ENCODE measurements around the gene KRTAP10-11. TPM values are rescaled to one million over a fixed set of nuclear protein-coding genes. Genes with fewer than 3 reads are reported as not detected.

The KRTAP10-11 gene
- total and polyA plus RNA-seq, 9 donors: not detected

GRCh38 chr21:44618909-44619308, 27.3 kb upstream of the KRTAP10-11 start:
- H3K27me3 ChIP-seq: no peaks in the 10 kb centered on the region
- intact Hi-C loops (cut with DNase I): no loop called here
- WGBS, 3 donors: 63 to 72% (median 66%) methylated on average over 3 of the region's 3 CpGs
- no peaks in the 10 kb centered on the region for H3K36me3 ChIP-seq
- H3K27ac ChIP-seq: no peak overlapping the region
- no peak for DNase-seq
- no peaks in the 10 kb centered on the region for H3K4me1 ChIP-seq (ENCODE audit: insufficient read depth)
- no peak for TF ChIP-seq CTCF (IDR thresholded peaks at IDR 0.05)
- no peak for TF ChIP-seq POLR2A (IDR thresholded peaks at IDR 0.05)
- TF ChIP-seq EP300 (IDR thresholded peaks at IDR 0.05): no peak
- peaks cover 0 to 3% of the 10 kb centered on the region in 2 donors for H3K9me3 ChIP-seq
- H3K4me3 ChIP-seq: no peak overlapping the region

GRCh38 chr21:44619886-44620285, 26.3 kb upstream of the KRTAP10-11 start:
- no peak for TF ChIP-seq POLR2A (IDR thresholded peaks at IDR 0.05)
- no peak for TF ChIP-seq EP300 (IDR thresholded peaks at IDR 0.05)
- no peak for TF ChIP-seq CTCF (IDR thresholded peaks at IDR 0.05)
- no peaks in the 10 kb centered on the region for H3K36me3 ChIP-seq
- H3K4me1 ChIP-seq (ENCODE audit: insufficient read depth): no peaks in the 10 kb centered on the region
- H3K9me3 ChIP-seq: peaks cover 0 to 5% of the 10 kb centered on the region in 2 donors
- 82 to 83% (median 83%) methylated on average over 6 of the region's 6 CpGs for WGBS, 3 donors
- DNase-seq: no peak
- no peaks in the 10 kb centered on the region for H3K27me3 ChIP-seq
- no peak overlapping the region for H3K4me3 ChIP-seq
- H3K27ac ChIP-seq: no peak overlapping the region
- intact Hi-C loops (cut with DNase I): no loop called here

- DNase-seq: no peak
- H3K9me3 ChIP-seq: peaks cover 0 to 5% of the 10 kb centered on the region in 2 donors
- H3K36me3 ChIP-seq: no peaks in the 10 kb centered on the region
- H3K4me3 ChIP-seq: no peak overlapping the region
- no peak overlapping the region for H3K27ac ChIP-seq
- intact Hi-C loops (cut with DNase I): no loop called here
- H3K4me1 ChIP-seq (ENCODE audit: insufficient read depth): no peaks in the 10 kb centered on the region
- no peaks in the 10 kb centered on the region for H3K27me3 ChIP-seq
- no peak for TF ChIP-seq CTCF (IDR thresholded peaks at IDR 0.05)
- TF ChIP-seq EP300 (IDR thresholded peaks at IDR 0.05): no peak
- no peak for TF ChIP-seq POLR2A (IDR thresholded peaks at IDR 0.05)
Observed at GRCh38 chr21:44623575-44623974, 22.6 kb upstream of the KRTAP10-11 start.

GRCh38 chr21:44625756-44626155, 20.5 kb upstream of the KRTAP10-11 start:
- H3K27me3 ChIP-seq: no peaks in the 10 kb centered on the region
- H3K27ac ChIP-seq: no peak overlapping the region
- no peaks in the 10 kb centered on the region for H3K36me3 ChIP-seq
- no peaks in the 10 kb centered on the region for H3K4me1 ChIP-seq (ENCODE audit: insufficient read depth)
- WGBS, 3 donors: 85 to 86% (median 86%) methylated on average over 7 of the region's 7 CpGs
- TF ChIP-seq POLR2A (IDR thresholded peaks at IDR 0.05) (no peak), EP300 (IDR thresholded peaks at IDR 0.05) (no peak), CTCF (IDR thresholded peaks at IDR 0.05) (no peak)
- intact Hi-C loops (cut with DNase I): no loop called here
- H3K4me3 ChIP-seq: no peak overlapping the region
- H3K9me3 ChIP-seq: peaks cover 0 to 5% of the 10 kb centered on the region in 2 donors
- no peak for DNase-seq

GRCh38 chr21:44626262-44626661, 20.0 kb upstream of the KRTAP10-11 start:
- no peaks in the 10 kb centered on the region for H3K36me3 ChIP-seq
- H3K4me3 ChIP-seq: no peak overlapping the region
- no peak for DNase-seq
- no peaks in the 10 kb centered on the region for H3K4me1 ChIP-seq (ENCODE audit: insufficient read depth)
- intact Hi-C loops (cut with DNase I): no loop called here
- peaks cover 0 to 5% of the 10 kb centered on the region in 2 donors for H3K9me3 ChIP-seq
- H3K27me3 ChIP-seq: no peaks in the 10 kb centered on the region
- TF ChIP-seq CTCF (IDR thresholded peaks at IDR 0.05) (no peak), EP300 (IDR thresholded peaks at IDR 0.05) (no peak), POLR2A (IDR thresholded peaks at IDR 0.05) (no peak)
- H3K27ac ChIP-seq: no peak overlapping the region
- 72 to 85% (median 76%) methylated on average over 10 of the region's 10 CpGs for WGBS, 3 donors
